Muscle of leg (tissue), 16 donors: Measurements from ENCODE around the gene AKIRIN2. TPM values are rescaled to one million over a fixed set of nuclear protein-coding genes. Genes with fewer than 3 reads are reported as not detected.
A peak's percentile ranks its signal among the peaks of the same experiment; 100 is the strongest.

Source experiments
- DNase-seq: peaks from one replicate; pipeline ENCODE4 v3.0.0; 2013
- H3K27ac ChIP-seq: one replicate; pipeline ENCODE4 v1.5.1; 2013; ENCODE audit warnings: mild to moderate bottlenecking, low read length, control low read depth
- H3K27me3 ChIP-seq: one replicate; pipeline ENCODE4 v1.6.1; 2013; ENCODE audit warnings: low read length; ENCODE audit not compliant: control insufficient read depth, insufficient read depth
- H3K36me3 ChIP-seq: one replicate; pipeline ENCODE4 v1.6.1; 2013; ENCODE audit warnings: low read length; ENCODE audit not compliant: control insufficient read depth, insufficient read depth
- H3K4me1 ChIP-seq: one replicate; pipeline ENCODE4 v1.6.1; 2013; ENCODE audit warnings: low read length; ENCODE audit not compliant: control insufficient read depth, insufficient read depth
- H3K4me3 ChIP-seq: one replicate; pipeline ENCODE4 v1.5.1; 2013; ENCODE audit warnings: low read length, control low read depth
- H3K9me3 ChIP-seq: replicated peaks from 2 replicates; pipeline ENCODE4 v1.6.1; 2013; ENCODE audit warnings: low read depth, low read length; ENCODE audit not compliant: control insufficient read depth
- WGBS: methylation state at CpG from one replicate; pipeline ENCODE4 v1.1.5; 2013; ENCODE audit warnings: missing lambda C conversion rate; ENCODE audit not compliant: insufficient coverage; 5-methylcytosine and 5-hydroxymethylcytosine counted together
- long read RNA-seq, 11 donors: transcript quantifications; one replicate each; lab custom pipeline, GENCODE V29; 2026
- polyA plus RNA-seq, 8 donors: library from polyadenylated mRNA; unstranded; fragments of 120-200 nt; gene quantifications; one replicate each; pipeline versions ENCODE4 v1.2.1 to v1.2.3, GENCODE V29; 2013; ENCODE audit warnings: inconsistent platforms in 1 of 8, low replicate concordance in 1 of 8; ENCODE audit not compliant: insufficient read length in 8 of 8, insufficient read depth in 1 of 8
- total RNA-seq: library from RNA; stranded (reverse); fragments of 120-200 nt; gene quantifications from one replicate; pipeline ENCODE4 v1.2.4, GENCODE V29; 2013

The AKIRIN2 gene
- total RNA-seq (13.0 TPM), polyA plus RNA-seq (10 to 100 TPM; 33.8 to 52.2 (median 43.5) TPM)
- long read RNA-seq, donor 1, transcript AKIRIN2-201 (5 exons, 1,662 nt) = major isoform, 5 of 5 reads
- long read RNA-seq, donor 1, partial matches to known transcripts = 0 of 5 reads
- long read RNA-seq, donor 1, other reads (novel, unspliced or antisense) = 0 of 5 reads
- long read RNA-seq, donor 2, partial matches to known transcripts = 0 of 2 reads
- long read RNA-seq, donor 2, other reads (novel, unspliced or antisense) = 0 of 2 reads
- long read RNA-seq, donor 3, transcript AKIRIN2-201 (5 exons, 1,662 nt) = major isoform, 8 of 8 reads
- long read RNA-seq, donor 3, partial matches to known transcripts = 0 of 8 reads
- long read RNA-seq, donor 3, other reads (novel, unspliced or antisense) = 0 of 8 reads
- long read RNA-seq, donor 4, transcript AKIRIN2-201 (5 exons, 1,662 nt) = major isoform, 11 of 11 reads
- long read RNA-seq, donor 4, partial matches to known transcripts = 0 of 11 reads
- long read RNA-seq, donor 4, other reads (novel, unspliced or antisense) = 0 of 11 reads
- long read RNA-seq, donor 5, transcript AKIRIN2-201 (5 exons, 1,662 nt) = major isoform, 19 of 19 reads
- long read RNA-seq, donor 5, partial matches to known transcripts = 0 of 19 reads
- long read RNA-seq, donor 5, other reads (novel, unspliced or antisense) = 0 of 19 reads
- long read RNA-seq, donor 6, transcript AKIRIN2-201 (5 exons, 1,662 nt) = major isoform, 12 of 12 reads
- long read RNA-seq, donor 6, partial matches to known transcripts = 0 of 12 reads
- long read RNA-seq, donor 6, other reads (novel, unspliced or antisense) = 0 of 12 reads
- long read RNA-seq, donor 7, transcript AKIRIN2-201 (5 exons, 1,662 nt) = major isoform, 10 of 10 reads
- long read RNA-seq, donor 7, partial matches to known transcripts = 0 of 10 reads
- long read RNA-seq, donor 7, other reads (novel, unspliced or antisense) = 0 of 10 reads
- long read RNA-seq, donor 8, partial matches to known transcripts = 0 of 4 reads
- long read RNA-seq, donor 8, other reads (novel, unspliced or antisense) = 0 of 4 reads
- long read RNA-seq, donor 9, transcript AKIRIN2-201 (5 exons, 1,662 nt) = major isoform, 12 of 12 reads
- long read RNA-seq, donor 9, partial matches to known transcripts = 0 of 12 reads
- long read RNA-seq, donor 9, other reads (novel, unspliced or antisense) = 0 of 12 reads
- long read RNA-seq, donor 10, transcript AKIRIN2-201 (5 exons, 1,662 nt) = major isoform, 14 of 14 reads
- long read RNA-seq, donor 10, partial matches to known transcripts = 0 of 14 reads
- long read RNA-seq, donor 10, other reads (novel, unspliced or antisense) = 0 of 14 reads
- long read RNA-seq, donor 11, transcript AKIRIN2-201 (5 exons, 1,662 nt) = major isoform, 7 of 7 reads
- long read RNA-seq, donor 11, partial matches to known transcripts = 0 of 7 reads
- long read RNA-seq, donor 11, other reads (novel, unspliced or antisense) = 0 of 7 reads

DNA sequence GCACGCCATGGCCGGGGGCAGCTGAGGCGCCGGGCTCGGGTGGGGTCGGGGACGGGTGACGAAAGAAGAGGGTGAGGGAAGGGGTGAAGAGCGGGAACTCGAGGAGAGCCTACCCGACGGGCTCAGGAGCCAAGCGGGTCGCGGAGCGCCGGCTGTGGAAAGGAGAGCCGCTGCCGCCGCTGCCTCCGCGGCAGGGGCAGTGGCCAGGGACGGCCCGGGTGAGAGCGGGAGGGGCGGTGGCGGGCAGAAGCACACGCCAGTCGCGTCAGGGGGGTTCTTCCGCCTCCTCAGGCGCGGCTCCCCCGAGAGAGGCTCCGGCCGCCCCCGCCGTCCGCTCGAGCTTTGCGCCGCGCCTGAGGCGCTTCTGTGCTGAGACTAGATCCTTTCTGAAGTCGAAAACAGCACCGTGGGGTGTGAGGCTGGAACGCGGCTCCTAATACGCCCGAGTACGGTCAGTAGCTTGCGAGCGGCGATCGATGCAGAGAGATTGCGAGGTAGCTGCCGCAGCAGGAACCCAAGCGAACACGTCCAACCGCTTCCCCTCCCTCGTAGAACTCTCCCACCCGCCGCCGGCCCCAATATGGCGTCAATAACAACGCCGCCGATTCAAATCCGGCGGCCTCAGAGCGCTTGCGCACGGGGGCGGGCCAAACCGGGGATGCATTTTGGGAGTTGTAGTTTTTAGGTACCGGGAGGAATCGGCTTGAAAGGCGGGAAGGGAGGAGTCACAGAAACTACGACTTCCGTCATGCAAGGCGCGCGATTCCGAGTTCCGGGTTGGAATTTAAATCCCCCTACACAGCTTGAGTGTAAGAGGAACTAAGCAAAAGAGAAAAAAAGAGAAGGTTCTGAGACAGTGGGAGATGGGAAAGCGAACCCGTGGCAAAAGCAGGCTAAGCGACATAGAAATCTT, at the start of gene AKIRIN2:
Gene AKIRIN2, minus strand, starts transcription at position 558 of the 913 bp plus-strand sequence. Its CDS starts 549 bp downstream, at position 9.
- DNase-seq = peak; percentile 99
- peaks cover 4% of the 10 kb centered on the region for H3K4me1 ChIP-seq
- WGBS = under 1% methylated on average over 58 of the region's 88 CpGs

GRCh38 chr6:87747646-87748045, 45.6 kb upstream of the AKIRIN2 start:
- no peak for DNase-seq
- H3K36me3 ChIP-seq = no peaks in the 10 kb centered on the region
- H3K27ac ChIP-seq = no peak overlapping the region
- H3K4me1 ChIP-seq = no peaks in the 10 kb centered on the region
- no peak overlapping the region for H3K4me3 ChIP-seq
- H3K27me3 ChIP-seq = no peaks in the 10 kb centered on the region
- 50% methylated on average over 1 of the region's 1 CpG for WGBS
- no peaks in the 10 kb centered on the region for H3K9me3 ChIP-seq

More for the DNA sequence above, at the start of gene AKIRIN2:
- no peaks in the 10 kb centered on the region for H3K27me3 ChIP-seq
- H3K9me3 ChIP-seq = no peaks in the 10 kb centered on the region
- H3K4me3 ChIP-seq = peak within 1 kb of the TSS; percentile 96
- peak within 1 kb of the TSS; percentile 99 for H3K27ac ChIP-seq
- H3K36me3 ChIP-seq = no peaks in the 10 kb centered on the region

DNA sequence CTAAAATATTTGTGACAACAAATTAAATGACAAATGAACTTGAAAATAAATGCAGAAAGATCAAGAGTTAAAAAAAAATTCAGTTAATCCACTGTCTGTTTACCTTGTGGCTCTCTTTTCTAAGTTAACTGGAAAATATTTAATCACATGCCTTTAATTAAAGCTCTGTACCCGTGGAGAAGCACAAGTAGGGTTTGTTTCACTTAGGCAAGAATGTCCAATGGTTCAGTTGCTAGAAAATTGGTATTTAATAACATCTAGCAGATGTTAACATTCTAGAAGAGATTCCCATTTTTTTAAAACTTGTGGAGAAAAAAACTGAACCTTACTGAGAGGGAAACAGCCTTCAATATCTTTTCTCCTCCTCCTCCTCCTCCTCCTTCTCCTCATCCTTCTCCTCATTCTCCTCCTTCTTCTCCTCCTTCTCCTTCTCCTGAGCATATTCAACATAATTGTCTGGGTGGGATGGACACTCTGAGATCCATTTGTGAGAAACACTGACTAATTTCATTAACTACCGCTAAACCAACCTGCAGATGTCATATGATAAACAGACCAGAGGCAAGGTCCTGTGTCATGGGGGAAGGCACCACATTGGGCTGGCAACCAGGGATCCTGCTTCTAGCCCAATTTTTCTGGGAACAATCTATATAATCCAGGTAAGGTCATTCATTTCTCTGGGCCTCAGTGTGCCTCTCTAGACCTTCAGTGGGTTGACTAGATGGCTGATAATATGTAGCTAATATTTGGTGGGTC, 44.1 kb upstream of the AKIRIN2 start:
- H3K9me3 ChIP-seq = no peaks in the 10 kb centered on the region
- H3K36me3 ChIP-seq = no peaks in the 10 kb centered on the region
- no peak overlapping the region for H3K4me3 ChIP-seq
- WGBS = no CpG with 5 or more reads among the region's 2 CpGs
- no peak overlapping the region for H3K27ac ChIP-seq
- no peaks in the 10 kb centered on the region for H3K4me1 ChIP-seq
- H3K27me3 ChIP-seq = no peaks in the 10 kb centered on the region
- no peak for DNase-seq

- DNase-seq = no peak
- H3K9me3 ChIP-seq = no peaks in the 10 kb centered on the region
- no peaks in the 10 kb centered on the region for H3K36me3 ChIP-seq
- H3K4me1 ChIP-seq = no peaks in the 10 kb centered on the region
- H3K27me3 ChIP-seq = no peaks in the 10 kb centered on the region
- H3K27ac ChIP-seq = no peak overlapping the region
- no CpG with 5 or more reads among the region's 2 CpGs for WGBS
- no peak overlapping the region for H3K4me3 ChIP-seq
These were observed 41.4 kb upstream of the AKIRIN2 start for GRCh38 chr6:87743454-87743853.

DNA sequence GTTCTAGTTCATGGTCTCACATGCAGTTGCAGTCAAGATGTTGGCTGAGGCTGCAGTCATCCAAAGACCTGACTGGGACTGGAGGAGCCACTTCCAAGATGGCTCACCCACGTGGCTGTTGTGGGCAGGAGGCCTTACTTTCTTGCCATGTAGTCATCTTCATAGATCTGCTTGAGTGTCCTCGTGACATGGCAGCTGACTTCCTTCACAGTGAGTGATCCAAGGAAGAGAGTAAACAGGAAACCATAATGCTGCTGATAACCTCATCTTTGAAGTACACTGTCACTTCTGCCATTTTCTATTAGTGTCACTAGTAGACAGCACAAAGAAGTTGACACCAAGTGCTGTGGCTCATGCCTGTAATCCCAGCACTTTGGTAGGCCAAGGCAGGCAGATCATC, 40.1 kb upstream of the AKIRIN2 start:
- Histone ChIP-seq H3K27me3 (no peaks in the 10 kb centered on the region), H3K4me1 (no peaks in the 10 kb centered on the region), H3K9me3 (no peaks in the 10 kb centered on the region), H3K36me3 (no peaks in the 10 kb centered on the region), H3K4me3 (no peak overlapping the region), H3K27ac (no peak overlapping the region)
- DNase-seq = no peak
- WGBS = 60% methylated on average over 1 of the region's 2 CpGs

DNA sequence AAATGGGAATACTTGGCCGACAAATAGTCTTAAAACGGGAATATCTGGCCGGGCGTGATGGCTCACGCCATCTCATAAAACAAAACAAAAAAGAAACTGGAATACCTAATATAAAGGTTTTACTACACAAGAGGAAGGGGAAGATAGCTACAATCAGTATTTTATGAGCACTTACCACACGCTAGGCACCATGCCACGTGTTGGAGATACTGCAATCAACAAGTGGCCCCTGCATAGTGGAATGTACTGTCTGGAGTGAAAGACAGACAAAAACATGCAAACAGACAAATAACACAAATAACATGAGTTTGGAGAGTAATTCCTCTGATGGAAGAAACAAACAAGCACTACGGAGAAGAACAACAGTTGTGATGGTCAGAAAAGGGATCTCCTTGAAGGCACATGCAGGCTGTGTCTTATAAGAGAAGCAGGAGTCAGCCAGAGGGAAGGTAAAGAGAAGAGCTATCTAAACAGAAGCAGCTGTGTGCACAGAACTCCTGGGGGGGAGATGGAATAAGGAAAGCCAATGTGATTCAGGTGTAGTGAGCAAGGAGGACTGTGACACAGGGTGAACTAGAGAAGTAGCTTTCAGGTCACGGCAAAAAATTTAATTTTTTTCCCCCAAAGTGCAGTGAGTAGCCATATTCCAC, 39.1 kb upstream of the AKIRIN2 start:
- H3K27me3 ChIP-seq = no peaks in the 10 kb centered on the region
- H3K4me1 ChIP-seq = no peaks in the 10 kb centered on the region
- no peaks in the 10 kb centered on the region for H3K36me3 ChIP-seq
- no CpG with 5 or more reads among the region's 9 CpGs for WGBS
- DNase-seq = no peak
- H3K4me3 ChIP-seq = no peak overlapping the region
- no peak overlapping the region for H3K27ac ChIP-seq
- no peaks in the 10 kb centered on the region for H3K9me3 ChIP-seq

DNA sequence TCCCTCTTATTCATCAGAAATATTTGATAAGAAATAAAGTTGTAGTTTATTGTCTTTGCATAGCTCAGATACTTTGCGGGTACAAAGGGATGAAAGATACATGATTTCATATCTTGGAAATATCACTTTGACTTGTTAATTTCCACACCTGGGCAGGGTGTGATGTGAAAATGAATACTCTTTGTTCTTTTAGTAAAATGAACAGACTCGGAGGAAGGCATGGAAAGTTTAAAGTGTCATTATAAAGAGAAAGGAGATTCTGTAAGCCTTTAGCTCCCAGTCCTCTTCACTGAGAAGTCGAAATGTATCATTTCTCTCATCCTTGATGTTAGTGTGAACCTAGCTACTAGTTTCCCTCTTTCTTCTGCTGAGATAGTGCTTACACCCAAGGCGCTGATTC, 36.7 kb upstream of the AKIRIN2 start:
- H3K36me3 ChIP-seq = no peaks in the 10 kb centered on the region
- H3K27me3 ChIP-seq = no peaks in the 10 kb centered on the region
- no peaks in the 10 kb centered on the region for H3K9me3 ChIP-seq
- WGBS = no CpG with 5 or more reads among the region's 4 CpGs
- H3K27ac ChIP-seq = no peak overlapping the region
- no peak overlapping the region for H3K4me3 ChIP-seq
- DNase-seq = no peak
- no peaks in the 10 kb centered on the region for H3K4me1 ChIP-seq

GRCh38 chr6:87738000-87738399, 36.0 kb upstream of the AKIRIN2 start:
- no peaks in the 10 kb centered on the region for H3K9me3 ChIP-seq
- no peak overlapping the region for H3K4me3 ChIP-seq
- H3K36me3 ChIP-seq = no peaks in the 10 kb centered on the region
- 90% methylated on average over 3 of the region's 3 CpGs for WGBS
- H3K27me3 ChIP-seq = no peaks in the 10 kb centered on the region
- no peak overlapping the region for H3K27ac ChIP-seq
- H3K4me1 ChIP-seq = no peaks in the 10 kb centered on the region
- no peak for DNase-seq
